Activated CD4-positive, alpha-beta T cell treated with anti-CD3 and anti-CD28 coated beads, Interleukin-10, Interleukin-2, amounts not matched to agents 100 ng/mL and 50 ng/mL, durations not matched to agents 16 hours and 8 hours (primary cell): ENCODE data around the gene TRPM3.

Experiments
- DNase-seq: peaks from one replicate; pipeline ENCODE4 v3.0.0-alpha.2; 2020

TRPM3 gene

DNA sequence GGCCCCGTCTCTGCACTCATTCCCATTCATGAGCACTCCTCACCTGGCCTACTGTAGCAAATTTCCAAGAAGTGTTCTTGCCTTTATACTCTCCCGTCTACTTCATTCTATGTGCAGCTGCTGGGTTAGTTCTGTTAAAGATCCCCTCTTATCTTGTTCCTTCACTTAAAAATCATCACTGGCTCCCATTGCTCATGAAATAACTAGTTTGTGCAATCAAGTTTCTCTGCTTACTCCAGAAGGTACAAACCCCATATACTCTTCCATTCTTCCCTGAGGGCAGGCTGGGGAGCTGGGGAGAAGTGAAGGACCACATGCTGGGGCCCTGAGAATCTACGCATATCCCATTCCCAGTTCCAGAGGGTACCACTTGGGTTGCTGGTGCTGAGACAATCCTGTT lies 622.6 kb downstream of the TRPM3 start:
- DNase-seq, result no peak

DNA sequence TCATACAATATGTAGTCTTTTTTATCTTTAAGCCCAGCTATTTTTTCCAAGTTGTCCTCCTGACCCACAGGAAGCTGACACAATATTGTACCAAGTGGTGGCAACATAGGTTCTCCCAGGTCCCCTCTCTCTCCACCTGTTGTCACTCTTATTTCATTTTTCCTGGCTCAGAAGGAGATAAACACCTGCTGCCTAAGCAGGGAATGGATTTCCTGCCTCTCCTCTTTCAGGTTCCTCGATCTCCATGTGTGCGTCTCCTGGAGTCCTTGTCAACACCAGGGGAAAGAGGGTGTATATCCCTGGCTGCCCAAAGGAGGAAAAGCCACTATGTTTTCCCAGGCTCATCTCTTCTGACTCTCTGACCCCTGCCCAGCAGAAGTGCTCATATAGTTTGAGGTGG lies 625.2 kb downstream of the TRPM3 start:
- no peak for DNase-seq

DNA sequence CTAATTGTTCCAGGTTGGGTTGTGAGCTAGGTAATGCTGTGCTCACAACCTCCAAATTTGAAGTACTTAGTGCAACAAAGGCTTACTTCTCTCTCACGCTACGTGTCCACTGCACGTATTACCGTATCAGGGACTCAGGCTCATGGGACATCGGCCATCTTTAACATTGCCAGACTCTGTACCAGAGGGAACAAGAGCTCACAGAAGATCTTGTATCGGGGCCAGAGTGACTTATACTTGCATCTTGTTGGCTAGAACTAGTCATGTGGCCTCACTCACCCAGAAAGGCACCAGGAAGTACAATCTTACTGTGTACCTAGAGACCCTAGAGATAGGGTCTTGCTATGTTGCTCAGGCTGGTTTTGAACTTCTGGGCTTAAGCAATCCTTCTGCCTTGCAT lies 625.9 kb downstream of the TRPM3 start:
- no peak for DNase-seq

DNA sequence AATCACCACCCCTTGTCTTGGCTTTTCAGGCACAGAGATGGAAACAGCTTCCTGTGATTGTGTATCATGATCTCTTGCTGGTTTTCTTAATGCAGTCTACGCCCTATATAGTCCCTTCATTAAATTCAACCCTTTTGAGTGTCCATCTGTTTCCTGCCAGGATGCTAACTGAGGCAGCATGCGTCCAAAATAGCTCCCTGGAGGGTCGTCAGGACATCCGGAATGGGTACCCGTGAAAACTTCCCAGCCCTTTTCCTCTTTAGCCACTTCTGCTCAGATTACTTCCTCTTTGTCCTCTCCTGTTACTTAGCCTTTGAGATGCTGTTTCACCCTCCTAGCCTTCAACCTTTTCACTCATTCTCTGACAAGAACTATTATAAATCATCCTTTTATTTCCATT lies 627.2 kb downstream of the TRPM3 start:
- DNase-seq, result no peak

DNA sequence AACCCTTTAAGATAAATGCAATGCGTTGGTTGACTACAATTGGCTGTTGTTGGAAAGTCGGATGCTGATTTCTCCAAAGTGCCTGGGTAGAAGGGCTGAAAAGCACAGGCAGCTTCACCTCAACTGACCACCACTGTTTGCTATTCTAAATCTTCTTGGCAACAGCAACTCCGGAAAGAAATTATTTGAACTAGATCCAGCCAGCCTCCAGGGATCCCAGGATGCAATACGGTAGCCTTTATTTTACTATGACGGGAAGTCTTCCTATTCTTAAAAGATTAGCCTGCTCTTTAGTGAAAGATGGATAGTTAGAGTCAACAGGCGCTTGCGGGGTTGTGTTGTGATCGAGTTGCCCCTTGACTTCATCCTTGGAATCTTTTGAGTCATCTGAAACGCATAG lies 628.4 kb downstream of the TRPM3 start:
- DNase-seq, result no peak

DNA sequence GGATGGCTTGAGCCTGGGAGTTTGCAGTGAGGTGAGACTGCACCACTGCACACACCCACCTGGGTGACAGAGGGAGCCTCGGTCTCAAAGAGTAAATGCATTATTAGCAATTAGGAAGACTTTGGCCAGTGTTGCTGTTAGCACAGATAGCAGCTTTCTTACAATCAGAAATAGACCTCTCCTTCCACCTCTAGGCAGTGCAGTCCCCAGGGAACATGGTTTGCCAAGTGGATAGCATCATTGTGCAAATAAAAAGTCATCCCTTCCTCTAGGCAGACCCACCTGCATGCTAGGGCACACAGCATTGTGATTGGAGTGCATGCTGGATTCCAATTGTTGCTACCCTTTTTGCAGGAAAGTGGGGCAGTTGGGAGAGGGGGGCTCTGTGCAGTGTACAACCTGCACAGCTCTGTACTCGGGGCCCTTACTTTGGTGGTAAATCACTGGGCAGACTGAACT lies 629.1 kb downstream of the TRPM3 start:
- DNase-seq, result no peak

DNA sequence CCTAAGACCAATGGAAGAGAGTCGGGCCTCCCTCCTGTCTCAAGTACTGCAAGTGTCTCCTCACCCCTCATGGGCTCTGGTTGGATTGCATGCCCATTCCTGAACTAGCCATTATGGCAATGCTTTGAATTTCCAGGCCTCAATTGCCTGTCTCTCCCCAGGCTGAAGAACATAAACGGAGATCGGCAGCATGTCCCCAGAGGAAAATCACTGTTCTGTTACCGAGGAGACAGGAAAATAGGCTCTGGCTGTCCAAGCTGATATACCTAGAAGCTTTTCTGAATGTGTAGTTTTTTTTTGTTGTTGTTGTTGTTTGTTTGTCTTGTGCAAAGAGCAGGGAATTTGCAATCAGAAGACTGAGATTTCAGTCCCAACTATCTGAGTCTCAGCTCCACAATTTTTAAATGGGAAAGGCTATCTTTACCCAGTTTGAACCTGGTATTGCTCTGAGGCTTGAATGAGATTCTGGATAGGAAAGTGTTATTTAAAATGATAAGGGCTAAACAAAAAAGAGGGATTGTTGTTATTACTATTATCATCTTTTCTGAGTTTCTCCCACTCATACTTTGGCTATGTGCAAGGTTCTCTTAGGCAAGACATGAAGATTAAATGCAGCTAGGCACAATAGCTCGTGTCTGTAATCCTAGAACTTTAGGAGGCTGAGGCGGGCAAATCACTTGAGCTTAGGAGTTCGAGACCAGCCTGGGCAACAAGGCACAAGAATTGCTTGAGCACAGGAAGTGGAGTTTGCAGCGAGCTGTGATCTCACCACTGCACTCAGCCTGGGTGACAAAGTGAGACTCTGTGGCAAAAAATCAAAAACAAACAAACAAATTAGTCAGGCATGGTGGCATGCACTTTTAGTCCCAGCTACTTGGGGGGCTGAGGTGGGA lies 629.7 kb downstream of the TRPM3 start:
- DNase-seq, result no peak

DNA sequence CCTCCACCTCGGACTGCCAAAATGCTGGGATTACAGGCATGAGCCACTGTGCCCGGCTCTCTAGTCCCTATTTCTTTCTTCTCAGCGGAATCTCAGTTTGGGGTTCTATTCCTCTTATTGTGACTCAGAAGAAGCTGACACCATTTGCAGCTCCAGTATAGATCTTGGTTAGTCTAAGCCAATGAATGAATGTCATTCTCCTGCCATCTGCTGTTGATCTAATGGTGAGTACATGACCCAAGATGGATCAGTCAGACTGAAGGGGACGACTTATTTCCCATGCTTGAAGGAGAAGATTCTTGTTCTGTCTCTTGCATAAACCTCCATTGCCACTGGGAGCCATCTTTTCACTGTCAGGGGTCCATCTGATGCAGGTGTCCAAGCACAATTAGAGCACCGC lies 630.9 kb downstream of the TRPM3 start:
- no peak for DNase-seq

DNA sequence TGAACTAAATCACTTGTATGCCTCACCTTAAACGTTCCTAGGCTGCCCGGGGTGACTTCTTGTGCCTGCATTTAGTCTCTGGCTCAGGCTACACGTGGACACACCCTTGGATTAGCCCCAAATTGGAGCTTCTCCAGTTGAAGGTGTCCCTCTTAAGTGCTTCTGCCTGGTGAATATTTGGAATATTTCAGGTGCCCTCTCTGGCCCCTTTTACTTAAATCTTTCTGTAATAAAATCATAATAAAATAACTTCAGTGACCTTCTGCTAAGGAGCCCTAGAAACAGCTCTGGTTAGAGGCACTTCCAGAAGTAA lies 632.7 kb downstream of the TRPM3 start:
- no peak for DNase-seq

DNA sequence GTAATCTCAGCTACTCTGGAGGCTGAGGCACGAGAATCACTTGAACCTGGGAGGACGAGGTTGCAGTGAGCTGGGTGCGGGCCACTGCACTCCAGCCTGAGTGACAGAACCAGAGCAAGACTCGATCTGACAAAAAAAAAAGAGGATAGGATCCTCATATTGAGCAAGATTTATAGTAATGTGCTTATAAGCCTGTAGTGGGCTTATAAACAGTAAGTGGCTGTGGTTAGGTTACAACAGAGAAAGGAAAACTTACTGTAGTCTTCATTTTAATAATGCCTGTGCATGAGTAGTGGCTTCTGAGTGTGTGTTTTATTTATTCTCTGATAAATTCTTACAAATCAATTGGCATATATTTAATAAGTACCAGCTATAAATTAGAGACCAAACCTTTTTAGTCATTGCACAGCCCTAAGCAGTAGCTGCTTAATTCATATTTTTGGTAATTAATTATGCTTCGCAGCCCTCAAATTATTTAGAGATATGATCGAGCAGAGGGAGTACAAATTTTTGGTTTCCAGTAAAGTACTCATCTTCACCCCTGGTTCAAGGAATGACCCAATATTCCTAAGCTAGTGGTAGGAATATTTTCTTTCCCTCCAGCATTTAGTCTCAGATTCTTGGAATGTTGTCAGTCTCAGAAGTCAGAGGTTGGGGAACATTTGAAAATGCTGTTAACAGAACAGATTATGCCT lies 633.2 kb downstream of the TRPM3 start:
- DNase-seq, result no peak

DNA sequence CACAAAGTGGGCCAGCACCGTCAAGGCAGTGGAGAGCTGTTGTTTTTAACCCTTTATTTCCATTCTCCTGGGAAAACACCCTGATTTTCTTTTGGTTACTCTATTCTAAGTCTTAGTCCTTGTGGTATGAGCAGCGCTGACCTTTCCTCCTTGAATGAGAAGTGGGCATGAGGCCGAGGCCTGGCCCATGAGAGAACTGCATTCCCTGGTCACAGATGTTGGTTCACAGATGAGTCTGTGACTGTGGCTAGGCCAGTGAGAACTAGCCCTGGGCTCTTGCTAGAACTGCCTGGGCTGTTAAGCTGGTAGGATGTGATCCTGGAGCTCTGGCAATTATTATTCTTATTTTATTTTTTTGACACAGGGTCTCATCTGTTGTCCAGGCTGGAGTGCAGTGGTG lies 635.3 kb downstream of the TRPM3 start:
- DNase-seq, result no peak

DNA sequence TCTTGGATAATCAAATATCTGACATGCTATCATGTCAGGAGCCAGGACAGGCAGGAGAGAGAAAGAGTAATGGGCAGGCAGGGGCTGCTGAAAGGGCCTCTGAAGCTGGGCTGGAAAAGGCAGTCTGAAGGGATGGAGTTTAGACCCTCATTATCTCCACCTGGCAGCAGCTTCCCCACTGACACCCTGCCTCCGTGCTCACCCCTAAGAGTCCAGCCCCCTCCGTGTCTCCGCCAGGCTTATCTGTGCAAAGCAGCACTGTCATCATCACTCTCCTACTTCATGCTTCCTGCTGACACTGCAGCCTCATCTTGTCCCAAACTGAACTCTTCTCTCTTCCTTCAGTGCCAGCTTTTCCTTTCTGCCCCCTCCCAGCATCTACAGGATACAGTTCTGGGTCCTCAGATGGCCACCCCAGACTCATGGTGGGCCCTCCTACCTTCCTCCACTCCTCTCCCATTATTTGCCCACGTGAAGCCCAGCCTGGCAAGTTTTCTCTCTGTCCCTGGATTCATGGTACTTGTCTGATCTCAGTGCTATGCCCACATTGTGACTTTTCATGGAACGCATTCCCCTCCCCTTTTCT lies 636.1 kb downstream of the TRPM3 start:
- no peak for DNase-seq

DNA sequence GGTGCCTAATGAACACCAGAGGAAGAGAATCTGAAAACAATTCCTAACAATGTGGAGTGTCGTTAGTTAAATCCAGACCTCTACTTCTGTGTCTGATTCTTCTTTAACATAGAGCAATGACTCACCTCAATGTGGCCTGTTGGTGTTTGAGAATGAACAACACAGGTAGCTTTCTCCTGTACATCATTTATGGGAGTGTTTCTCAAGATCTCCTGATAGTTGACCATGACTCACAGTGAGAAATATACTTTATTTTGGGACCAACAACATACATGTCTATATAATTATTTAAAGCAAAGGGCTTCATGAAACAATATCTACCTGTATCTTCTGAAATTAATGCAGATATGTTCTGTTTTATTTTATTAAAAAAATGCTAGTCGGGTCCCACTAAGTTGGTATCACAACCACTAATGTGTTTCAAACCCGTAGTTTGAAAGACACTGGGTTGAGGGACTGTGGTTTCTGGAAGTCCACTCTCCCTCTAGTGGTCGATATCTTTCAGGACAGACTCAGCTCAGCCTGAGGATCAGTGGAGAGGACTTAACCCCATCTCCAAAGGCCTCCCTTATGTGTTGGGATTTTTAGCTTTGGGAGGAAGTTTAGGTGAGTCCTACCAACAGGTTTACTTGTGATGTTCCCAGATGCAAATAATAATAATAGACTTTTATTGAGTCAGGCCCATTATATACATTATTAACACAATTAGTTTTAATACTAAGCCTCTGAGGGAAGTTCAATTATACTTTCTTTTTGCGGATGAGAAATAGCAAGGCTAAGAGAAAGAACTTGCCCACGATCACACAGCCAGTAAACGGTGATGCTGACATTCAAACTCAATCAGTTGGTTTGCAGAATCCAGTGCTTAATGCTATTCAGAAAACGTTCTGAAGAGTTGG lies 636.9 kb downstream of the TRPM3 start:
- DNase-seq, result peak; percentile 17

DNA sequence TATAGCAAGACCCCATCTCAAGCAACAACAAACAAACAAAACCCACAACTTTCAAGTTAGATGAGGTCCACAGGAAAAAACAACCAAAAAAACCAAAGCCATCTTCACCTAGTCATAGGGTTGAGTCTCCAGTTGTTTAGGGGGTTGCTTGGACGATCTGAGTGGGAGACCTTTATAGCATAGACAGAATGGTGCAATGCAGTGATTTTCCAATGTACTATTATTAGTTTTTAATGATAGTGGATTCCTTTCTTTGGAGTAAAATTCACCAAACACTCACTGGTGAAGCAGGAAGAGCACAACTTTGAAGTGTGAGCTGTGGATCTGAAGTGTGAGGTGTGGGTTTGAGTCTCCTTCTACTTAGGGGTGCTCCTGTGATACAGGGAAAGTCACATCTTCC lies 640.0 kb downstream of the TRPM3 start:
- DNase-seq, result no peak

DNA sequence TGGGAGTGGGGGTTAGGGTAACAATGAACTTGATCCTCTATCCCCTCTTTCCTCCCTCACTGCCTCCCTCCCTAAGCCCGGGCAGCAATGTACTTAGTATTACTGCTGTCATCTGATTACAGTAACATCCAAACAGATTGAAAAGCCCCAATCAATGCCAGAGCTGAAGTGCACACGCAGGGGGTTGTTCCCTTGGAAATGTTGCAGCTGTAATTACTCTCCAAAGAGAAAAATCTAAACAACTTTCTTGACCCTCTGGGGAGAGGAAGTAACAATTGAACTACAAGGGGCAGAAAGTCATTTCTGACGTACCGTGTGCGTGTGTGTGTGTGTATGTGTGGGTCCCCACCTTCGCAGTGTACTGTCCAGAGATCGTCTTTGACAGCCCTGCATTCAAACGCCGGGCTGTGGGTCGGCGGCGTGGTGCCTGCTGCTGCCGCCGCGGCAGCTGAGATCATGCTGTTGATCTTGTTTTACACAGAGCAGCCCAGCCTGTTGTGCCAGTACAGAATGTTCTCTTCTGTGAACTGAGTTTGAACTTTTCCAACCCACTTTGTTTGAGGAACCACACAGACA lies 640.9 kb downstream of the TRPM3 start:
- no peak for DNase-seq

DNA sequence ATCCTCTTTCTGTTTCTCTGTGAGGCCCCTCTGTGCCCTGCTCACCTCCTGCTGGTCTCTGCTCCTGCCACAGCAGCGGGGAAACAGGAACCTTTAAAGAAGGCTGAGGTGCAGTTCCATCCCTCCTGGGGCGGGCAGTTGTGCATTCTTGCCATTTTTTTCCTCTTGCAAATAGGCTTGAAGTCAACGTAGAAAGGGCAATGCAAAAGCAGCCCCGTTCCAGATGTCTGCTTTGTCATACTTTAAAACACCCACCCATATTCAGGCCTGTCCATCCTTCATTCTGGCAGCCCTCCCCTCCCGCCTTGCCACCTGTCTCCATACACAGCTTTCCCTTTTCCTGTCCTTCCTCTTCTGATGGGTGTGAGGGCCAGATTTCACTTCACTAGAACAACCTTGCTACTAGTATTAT lies 641.5 kb downstream of the TRPM3 start:
- no peak for DNase-seq
